Measurements from ENCODE around the gene NGEF.

The NGEF gene

GRCh38 chr2:232878855-232879617 lies 134.0 kb downstream of the NGEF start:
- no peak for DNase-seq (ENCODE audit: insufficient read length, low spot score)
- no peak for FAIRE-seq
- TF ChIP-seq CTCF (IDR thresholded peaks at IDR 0.05; ENCODE audit: insufficient read depth, missing control alignments) = no peak

GRCh38 chr2:232877940-232878511 lies 135.0 kb downstream of the NGEF start:
- no peak for DNase-seq (ENCODE audit: insufficient read length, low spot score)
- no peak for TF ChIP-seq CTCF (IDR thresholded peaks at IDR 0.05; ENCODE audit: insufficient read depth, missing control alignments)
- FAIRE-seq = no peak

- DNase-seq (ENCODE audit: insufficient read length, low spot score) (peak; percentile 54), FAIRE-seq (no peak)
- no peak for TF ChIP-seq CTCF (IDR thresholded peaks at IDR 0.05; ENCODE audit: insufficient read depth, missing control alignments)
Observed at GRCh38 chr2:232876978-232877441, 136.0 kb downstream of the NGEF start.

GRCh38 chr2:232876161-232876977 lies 136.7 kb downstream of the NGEF start:
- FAIRE-seq (no peak), DNase-seq (ENCODE audit: insufficient read length, low spot score) (peak; percentile 83)
- TF ChIP-seq CTCF (IDR thresholded peaks at IDR 0.05; ENCODE audit: insufficient read depth, missing control alignments) = no peak

GRCh38 chr2:232875256-232876121 lies 137.6 kb downstream of the NGEF start:
- peak; percentile 14 for TF ChIP-seq CTCF (IDR thresholded peaks at IDR 0.05; ENCODE audit: insufficient read depth, missing control alignments)
- FAIRE-seq (no peak), DNase-seq (ENCODE audit: insufficient read length, low spot score) (peak; percentile 52)

GRCh38 chr2:232874677-232875223 lies 138.3 kb downstream of the NGEF start:
- no peak for TF ChIP-seq CTCF (IDR thresholded peaks at IDR 0.05; ENCODE audit: insufficient read depth, missing control alignments)
- DNase-seq (ENCODE audit: insufficient read length, low spot score) = no peak
- FAIRE-seq = no peak

All from D721Med (cell line).